GM18499 (cell line): Measurements from ENCODE around the gene PMPCA.

ENCODE experiments used
- ATAC-seq: cut with Tn5 transposase; IDR thresholded peaks from one replicate; pipeline ENCODE4 v1.9.1; 2021; ENCODE audit warnings: moderate number of reproducible peaks; ENCODE audit not compliant: insufficient read depth, unreplicated experiment

The PMPCA gene

GRCh38 chr9:136372561-136373299 is 37.7 kb upstream of the PMPCA start:
- ATAC-seq, result no peak

- ATAC-seq, result no peak
Observed at GRCh38 chr9:136373300-136374182, 36.9 kb upstream of the PMPCA start, which contains the start of gene CARD9. CARD9 (minus strand) TSS chr9:136373669; CDS start chr9:136372078, 1,591 bp downstream.

DNA sequence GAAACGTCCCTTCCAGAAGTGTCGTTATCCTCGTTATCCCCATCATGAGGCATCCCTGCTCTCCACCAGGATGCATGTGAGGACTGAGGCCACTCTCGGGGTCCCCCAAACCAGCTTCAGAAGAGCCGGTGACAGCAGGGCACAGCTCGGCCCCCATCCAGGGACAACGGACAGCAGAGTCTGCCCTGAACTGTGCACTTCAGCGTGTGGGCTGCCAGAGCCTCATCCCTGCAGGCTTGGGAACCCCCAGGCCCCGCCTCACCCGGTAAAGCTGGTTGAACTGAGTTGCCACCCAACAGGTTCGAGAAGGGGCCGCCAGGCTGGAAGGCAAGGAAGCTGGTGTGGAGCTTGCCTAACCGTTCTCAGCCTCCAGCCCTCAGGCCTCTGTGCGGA is 36.3 kb upstream of the PMPCA start:
- no peak for ATAC-seq

- ATAC-seq, result no peak
Observed at GRCh38 chr9:136375096-136375495, 35.4 kb upstream of the PMPCA start.

GRCh38 chr9:136376457-136376856 is 34.0 kb upstream of the PMPCA start:
- ATAC-seq, result no peak

GRCh38 chr9:136377341-136378169 is 32.9 kb upstream of the PMPCA start:
- no peak for ATAC-seq

DNA sequence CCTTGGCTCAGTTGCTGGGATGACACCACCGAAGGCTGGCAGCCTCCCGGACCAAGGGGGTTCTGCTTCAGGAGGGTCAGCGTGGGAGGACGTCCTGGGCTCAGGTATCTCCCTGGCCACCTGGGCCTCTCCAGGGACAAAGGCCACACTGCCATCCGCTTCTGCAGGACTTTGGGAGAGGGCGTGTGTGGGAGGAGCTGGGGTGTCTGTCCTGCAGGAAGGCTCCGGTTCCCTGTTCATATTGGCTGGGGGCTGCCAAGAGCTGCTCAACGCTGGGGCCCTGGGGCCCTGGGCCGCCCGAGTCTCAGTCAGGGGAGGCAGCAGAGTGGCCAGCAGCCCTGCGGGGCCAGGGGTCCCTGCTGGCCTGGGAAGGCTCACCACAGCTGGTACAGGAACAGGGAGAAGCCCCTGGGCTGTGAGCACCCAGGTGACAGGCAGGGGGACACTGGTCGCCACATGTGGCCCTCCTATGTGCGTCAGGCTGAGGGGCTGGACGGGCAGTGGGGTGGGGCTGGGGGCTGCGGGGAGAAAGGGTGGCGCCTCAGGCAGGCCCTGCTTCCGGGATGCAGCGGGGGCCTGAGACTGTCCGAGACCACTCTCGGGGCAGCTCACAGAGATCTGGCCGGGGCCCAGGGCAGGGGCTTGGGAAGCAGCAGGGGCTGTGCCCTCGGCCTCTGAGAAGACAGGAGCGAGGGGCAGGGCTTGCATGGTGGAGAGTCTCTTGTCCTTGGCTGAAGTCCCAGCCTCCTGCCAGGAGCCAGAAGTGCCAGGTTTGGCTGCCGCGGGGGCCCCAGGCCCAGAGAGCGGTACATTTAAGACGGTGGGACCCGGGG is 32.1 kb upstream of the PMPCA start:
- ATAC-seq, result no peak

- no peak for ATAC-seq
Observed at GRCh38 chr9:136379003-136379287, 31.5 kb upstream of the PMPCA start.

GRCh38 chr9:136379401-136379800 is 31.1 kb upstream of the PMPCA start:
- ATAC-seq, result no peak

- no peak for ATAC-seq
Observed at GRCh38 chr9:136379891-136380290, 30.6 kb upstream of the PMPCA start.

DNA sequence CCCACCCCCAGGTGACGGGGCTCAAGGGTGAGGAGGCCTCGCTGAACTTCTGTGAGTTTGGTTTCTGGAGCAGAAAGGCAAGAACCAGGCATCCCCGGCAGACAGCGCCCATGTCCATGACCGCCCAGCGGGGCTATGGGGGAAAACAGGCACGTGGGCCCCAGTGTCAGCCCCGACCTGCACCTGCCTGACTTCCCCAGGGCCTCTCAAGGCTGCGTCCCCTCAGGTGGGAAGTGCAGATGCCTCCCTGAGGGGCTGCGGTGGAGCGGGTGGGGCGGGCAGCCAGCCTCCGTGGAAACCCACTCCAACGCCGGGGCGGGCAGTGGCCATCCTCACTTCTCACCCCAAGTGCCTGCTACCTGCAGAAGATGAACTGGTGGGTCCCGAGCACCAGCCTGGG is 30.1 kb upstream of the PMPCA start:
- ATAC-seq, result no peak

- no peak for ATAC-seq
Observed at GRCh38 chr9:136381311-136381710, 29.1 kb upstream of the PMPCA start.

GRCh38 chr9:136381966-136382513 is 28.4 kb upstream of the PMPCA start:
- no peak for ATAC-seq

DNA sequence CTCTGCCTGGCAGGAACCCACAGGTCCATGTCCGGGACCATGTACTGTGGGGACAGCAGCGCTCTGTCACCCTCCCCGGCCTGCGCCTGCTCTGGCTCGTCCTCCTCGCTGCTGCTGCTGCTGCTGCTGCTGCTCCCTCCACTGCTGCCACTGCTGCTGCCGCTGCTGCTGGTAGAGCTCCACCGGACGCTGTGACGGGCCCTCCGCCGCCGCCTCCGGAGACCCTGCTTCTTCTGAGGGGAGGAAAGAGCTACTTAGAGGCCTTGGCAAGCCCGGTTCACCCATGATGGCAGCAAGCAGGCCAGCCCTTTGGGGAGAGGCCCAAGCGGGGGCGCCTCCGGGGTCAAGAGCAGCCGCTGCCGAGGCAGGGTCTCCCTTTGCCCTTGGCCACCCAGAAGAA is 27.0 kb upstream of the PMPCA start:
- ATAC-seq, result no peak

- no peak for ATAC-seq
Observed at GRCh38 chr9:136385015-136385414, 25.4 kb upstream of the PMPCA start.

- no peak for ATAC-seq
Observed at GRCh38 chr9:136386018-136386417, 24.4 kb upstream of the PMPCA start.

DNA sequence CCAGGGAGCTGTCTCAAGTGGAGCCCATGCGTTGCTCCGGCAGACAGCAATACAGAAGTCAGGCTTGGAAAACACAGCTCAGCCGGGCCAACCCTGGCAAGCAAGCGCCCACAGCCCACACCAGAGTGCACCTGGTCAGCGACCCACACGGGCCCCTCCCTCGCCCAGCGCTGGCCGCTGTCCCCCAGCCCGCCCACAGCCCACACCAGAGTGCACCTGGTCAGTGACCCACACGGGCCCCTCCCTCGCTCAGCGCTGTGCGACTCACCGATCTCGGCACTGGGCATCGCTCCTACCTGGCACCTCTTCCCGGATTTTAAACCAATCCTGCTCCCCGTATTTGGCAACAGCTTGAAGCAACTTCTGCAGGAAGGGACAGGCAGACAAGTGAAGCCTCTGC is 23.2 kb upstream of the PMPCA start:
- ATAC-seq, result no peak

- ATAC-seq, result no peak
Observed at GRCh38 chr9:136389396-136389795, 21.1 kb upstream of the PMPCA start.

- no peak for ATAC-seq
Observed at GRCh38 chr9:136391737-136392537, 18.5 kb upstream of the PMPCA start.
